Gastroesophageal sphincter (tissue), 4 donors: ENCODE results near the gene NEK1. TPM values are rescaled to one million over a fixed set of nuclear protein-coding genes. Genes with fewer than 3 reads are reported as not detected.
"Not testable (repeated sequence)": the region's sequence is repeated elsewhere in the genome, so short reads cannot be mapped to it uniquely, and the experiment has no call there.

Experiments used
- ATAC-seq: fragments of 150-250 bp; one replicate; pipeline ENCODE4 v1.9.1; 2016; ENCODE audit warnings: mild to moderate bottlenecking, moderate library complexity
- H3K27ac ChIP-seq, 4 donors: fragments of 200-600 bp; sonication (generic) in 3 of 4; 1 replicate in 3 of 4; 2 replicates in 1 of 4; pipeline ENCODE4 v1.5.1; 2016 to 2019
- H3K27me3 ChIP-seq: fragments of 200-600 bp; sonication (generic); one replicate; pipeline ENCODE4 v1.5.1; 2019
- H3K36me3 ChIP-seq, 2 donors: fragments of 200-600 bp; sonication (generic); one replicate each; pipeline ENCODE4 v1.5.1; 2019; ENCODE audit warnings: control low read depth in 1 of 2
- H3K4me1 ChIP-seq, 3 donors: fragments of 200-600 bp; sonication (generic); 1 replicate in 2 of 3; 2 replicates in 1 of 3; pipeline ENCODE4 v1.5.1; 2016 to 2019; ENCODE audit warnings: control low read depth in 2 of 3
- H3K4me3 ChIP-seq, 2 donors: fragments of 200-600 bp; sonication (generic); one replicate each; pipeline ENCODE4 v1.5.1; 2019; ENCODE audit warnings: mild to moderate bottlenecking in 1 of 2, moderate library complexity in 1 of 2
- H3K9me3 ChIP-seq, 3 donors: fragments of 200-600 bp; sonication (generic); one replicate each; pipeline ENCODE4 v1.5.1; 2017 to 2019; ENCODE audit warnings: control low read depth in 2 of 3
- EP300 ChIP-seq: sonication (generic); formaldehyde crosslinking; IDR thresholded peaks from one replicate; pipeline ENCODE4 v1.6.1; 2017; ENCODE audit warnings: antibody characterized with exemption, mild to moderate bottlenecking
- POLR2A ChIP-seq, 2 donors: fragments of 450-650 bp; IDR thresholded peaks; one replicate each; pipeline ENCODE4 v1.6.1; 2017; ENCODE audit warnings: antibody characterized with exemption in 2 of 2, mild to moderate bottlenecking in 2 of 2, moderate library complexity in 1 of 2
- POLR2AphosphoS5 ChIP-seq: sonication (generic); formaldehyde crosslinking; IDR thresholded peaks from one replicate; pipeline ENCODE4 v1.6.1; 2017; ENCODE audit warnings: antibody characterized with exemption
- WGBS, 2 donors: methylation state at CpG; one replicate each; pipeline ENCODE4 v1.1.5; 2018; ENCODE audit warnings: low coverage in 1 of 2; 5-methylcytosine and 5-hydroxymethylcytosine counted together
- total RNA-seq, 4 donors: library from RNA; depleted of rRNA; stranded (reverse); fragments of >200 nt; gene quantifications; one replicate each; pipeline ENCODE4 v1.1.0, GENCODE V29; 2016
- TF ChIP-seq, protein P1 (sequence below), 4 experiments: fragments of 200-600 bp in 2 of 4; fragments of 450-650 bp in 2 of 4; sonication (generic) in 1 of 4; IDR thresholded peaks; one replicate each; pipeline ENCODE4 v1.5.1; 2017 to 2019; ENCODE audit warnings: antibody characterized with exemption in 4 of 4, mild to moderate bottlenecking in 2 of 4, moderate library complexity in 2 of 4

The NEK1 gene
- total RNA-seq, 4 donors from 2014 or later, result 9.1 to 21.4 (median 12.3) TPM

DNA sequence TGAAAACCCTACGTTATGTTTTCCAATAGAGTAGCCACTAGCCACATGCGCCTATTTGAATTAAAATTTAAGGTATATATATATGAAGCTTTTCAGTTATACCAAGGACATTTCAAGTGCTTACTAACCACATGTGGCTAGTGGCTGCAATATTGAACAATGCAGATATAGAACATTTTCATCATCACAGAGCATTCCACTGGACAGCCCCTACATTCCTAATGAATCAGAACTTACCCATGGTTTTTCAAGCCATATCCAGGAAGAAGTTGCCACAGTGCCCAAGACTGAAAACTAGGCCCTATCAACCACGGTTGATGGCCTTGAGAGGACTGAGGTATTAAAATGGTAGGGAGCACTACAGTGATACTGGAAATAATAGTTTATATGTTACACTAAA is 29.7 kb downstream of the NEK1 start:
- no peak for ATAC-seq
- no peak overlapping the region for H3K27ac ChIP-seq
- no peaks in the 10 kb centered on the region for H3K4me1 ChIP-seq
- peaks cover 0 to 63% of the 10 kb centered on the region in 2 donors for H3K36me3 ChIP-seq
- H3K9me3 ChIP-seq, result no peaks in the 10 kb centered on the region
- TF ChIP-seq POLR2A (IDR thresholded peaks at IDR 0.05) (no peak), POLR2AphosphoS5 (no peak), EP300 (no peak)
- TF ChIP-seq, protein P1, sequence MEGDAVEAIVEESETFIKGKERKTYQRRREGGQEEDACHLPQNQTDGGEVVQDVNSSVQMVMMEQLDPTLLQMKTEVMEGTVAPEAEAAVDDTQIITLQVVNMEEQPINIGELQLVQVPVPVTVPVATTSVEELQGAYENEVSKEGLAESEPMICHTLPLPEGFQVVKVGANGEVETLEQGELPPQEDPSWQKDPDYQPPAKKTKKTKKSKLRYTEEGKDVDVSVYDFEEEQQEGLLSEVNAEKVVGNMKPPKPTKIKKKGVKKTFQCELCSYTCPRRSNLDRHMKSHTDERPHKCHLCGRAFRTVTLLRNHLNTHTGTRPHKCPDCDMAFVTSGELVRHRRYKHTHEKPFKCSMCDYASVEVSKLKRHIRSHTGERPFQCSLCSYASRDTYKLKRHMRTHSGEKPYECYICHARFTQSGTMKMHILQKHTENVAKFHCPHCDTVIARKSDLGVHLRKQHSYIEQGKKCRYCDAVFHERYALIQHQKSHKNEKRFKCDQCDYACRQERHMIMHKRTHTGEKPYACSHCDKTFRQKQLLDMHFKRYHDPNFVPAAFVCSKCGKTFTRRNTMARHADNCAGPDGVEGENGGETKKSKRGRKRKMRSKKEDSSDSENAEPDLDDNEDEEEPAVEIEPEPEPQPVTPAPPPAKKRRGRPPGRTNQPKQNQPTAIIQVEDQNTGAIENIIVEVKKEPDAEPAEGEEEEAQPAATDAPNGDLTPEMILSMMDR (IDR thresholded peaks at IDR 0.05), result no peak
- 96 to 100% methylated on average over 3 of the region's 3 CpGs for WGBS, 2 donors
- no peaks in the 10 kb centered on the region for H3K27me3 ChIP-seq
- H3K4me3 ChIP-seq, result no peak overlapping the region

DNA sequence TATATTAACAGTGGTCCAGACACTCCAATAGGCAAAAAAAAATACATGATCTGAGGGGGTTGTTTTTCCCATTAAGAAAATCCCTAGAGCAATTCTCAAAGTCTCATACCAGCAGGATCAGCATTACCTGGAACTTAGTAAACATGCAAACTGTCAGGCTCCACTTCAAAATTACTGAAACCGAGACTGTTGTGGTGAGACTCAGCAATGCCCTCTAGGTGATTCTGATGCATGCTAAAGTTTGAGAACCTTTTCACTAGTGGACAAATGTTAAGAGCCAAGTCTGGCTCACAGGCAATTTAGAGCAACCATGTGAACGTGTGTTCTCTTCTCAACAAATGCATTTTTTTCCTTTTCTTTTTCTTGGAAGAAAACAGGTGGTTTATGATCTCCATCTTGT is 30.2 kb downstream of the NEK1 start:
- ATAC-seq, result no peak
- Histone ChIP-seq H3K9me3 (no peaks in the 10 kb centered on the region), H3K27ac (no peak overlapping the region), H3K36me3 (peaks cover 0 to 63% of the 10 kb centered on the region in 2 donors), H3K4me1 (no peaks in the 10 kb centered on the region), H3K27me3 (no peaks in the 10 kb centered on the region), H3K4me3 (no peak overlapping the region)
- WGBS, 2 donors, result 80 to 89% methylated on average over 2 of the region's 2 CpGs
- TF ChIP-seq POLR2AphosphoS5 (no peak), EP300 (no peak), POLR2A (IDR thresholded peaks at IDR 0.05) (no peak)
- TF ChIP-seq, protein P1 (IDR thresholded peaks at IDR 0.05), result no peak

DNA sequence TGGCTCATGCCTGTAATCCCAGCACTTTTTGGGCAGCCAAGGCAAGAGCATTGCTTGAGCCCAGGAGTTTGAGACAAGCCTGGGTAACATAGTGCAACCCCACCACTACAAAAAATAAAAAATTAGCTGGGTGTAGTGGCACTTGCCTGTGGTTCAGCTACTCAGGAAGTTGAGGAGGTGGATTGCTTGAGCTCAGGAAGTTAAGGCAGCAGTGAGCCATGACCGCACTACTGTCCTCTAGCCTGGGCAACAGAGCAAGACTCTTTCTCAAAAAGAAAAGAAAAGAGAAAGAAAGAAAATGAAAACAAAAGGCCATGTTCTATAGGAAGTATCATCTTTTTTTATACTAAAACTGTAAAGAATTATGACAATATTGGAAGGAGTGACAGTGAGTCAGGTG is 38.5 kb downstream of the NEK1 start:
- Histone ChIP-seq H3K9me3 (no peaks in the 10 kb centered on the region), H3K27me3 (no peaks in the 10 kb centered on the region), H3K27ac (no peak overlapping the region), H3K4me1 (no peaks in the 10 kb centered on the region), H3K36me3 (peaks cover 0 to 48% of the 10 kb centered on the region in 2 donors), H3K4me3 (no peak overlapping the region)
- WGBS, 2 donors, result 91 to 100% methylated on average over 1 of the region's 1 CpG
- TF ChIP-seq EP300 (no peak), POLR2AphosphoS5 (no peak), POLR2A (IDR thresholded peaks at IDR 0.05) (no peak)
- TF ChIP-seq, protein P1 (IDR thresholded peaks at IDR 0.05), result no peak
- no peak for ATAC-seq

DNA sequence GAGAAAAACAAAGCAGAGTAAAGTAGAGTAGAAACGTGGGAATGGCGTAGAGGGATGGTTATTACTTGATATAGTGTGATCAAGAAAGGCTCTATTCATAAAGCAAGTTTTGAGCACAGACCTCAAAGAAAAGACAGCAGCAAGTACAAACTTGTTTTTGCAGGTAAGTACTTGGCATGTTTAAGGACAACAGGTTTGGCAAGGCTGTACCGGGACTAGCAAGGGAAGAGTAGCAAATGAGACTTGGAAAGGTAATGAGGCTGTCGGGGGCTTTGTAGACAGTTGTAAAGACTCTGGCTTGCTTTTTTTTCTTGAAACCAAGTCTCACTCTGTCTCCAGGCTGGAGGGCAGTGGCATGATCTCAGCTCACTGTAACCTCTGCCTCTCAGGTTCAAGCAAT is 40.9 kb downstream of the NEK1 start:
- no peaks in the 10 kb centered on the region for H3K9me3 ChIP-seq
- 94 to 100% methylated on average over 1 to 4 of the region's 4 CpGs for WGBS, 2 donors
- ATAC-seq, result no peak
- no peaks in the 10 kb centered on the region for H3K4me1 ChIP-seq
- no peak overlapping the region for H3K4me3 ChIP-seq
- TF ChIP-seq POLR2A (IDR thresholded peaks at IDR 0.05), result no peak
- TF ChIP-seq, protein P1 (IDR thresholded peaks at IDR 0.05), result no peak
- no peak for TF ChIP-seq POLR2AphosphoS5
- no peak for TF ChIP-seq EP300
- no peak overlapping the region for H3K27ac ChIP-seq
- peaks cover 0 to 40% of the 10 kb centered on the region in 2 donors for H3K36me3 ChIP-seq
- no peaks in the 10 kb centered on the region for H3K27me3 ChIP-seq

DNA sequence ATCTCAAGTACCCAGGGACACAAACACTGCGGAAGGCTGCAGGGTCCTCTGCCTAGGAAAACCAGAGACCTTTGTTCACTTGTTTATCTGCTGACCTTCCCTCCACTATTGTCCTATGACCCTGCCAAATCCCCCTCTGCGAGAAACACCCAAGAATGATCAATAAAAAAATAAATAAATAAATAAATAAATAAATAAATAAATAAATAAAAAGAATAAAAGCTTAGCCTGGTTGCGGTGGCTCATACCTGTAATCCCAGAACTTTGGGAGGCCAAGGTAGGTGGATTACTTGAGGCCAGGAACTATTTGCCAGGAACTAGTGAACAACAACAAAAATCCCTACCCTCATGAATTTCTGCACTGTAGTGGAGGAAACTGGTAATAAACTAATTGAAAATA is 41.4 kb downstream of the NEK1 start:
- not testable (repeated sequence) for H3K27ac ChIP-seq, H3K9me3 ChIP-seq, H3K4me1 ChIP-seq, ATAC-seq, H3K4me3 ChIP-seq, H3K27me3 ChIP-seq
- 100% methylated on average over 1 of the region's 3 CpGs; no CpG with 5 or more reads in 1 of the 2 donors for WGBS, 2 donors
- peaks cover 0 to 36% of the 10 kb centered on the region in 2 donors for H3K36me3 ChIP-seq

DNA sequence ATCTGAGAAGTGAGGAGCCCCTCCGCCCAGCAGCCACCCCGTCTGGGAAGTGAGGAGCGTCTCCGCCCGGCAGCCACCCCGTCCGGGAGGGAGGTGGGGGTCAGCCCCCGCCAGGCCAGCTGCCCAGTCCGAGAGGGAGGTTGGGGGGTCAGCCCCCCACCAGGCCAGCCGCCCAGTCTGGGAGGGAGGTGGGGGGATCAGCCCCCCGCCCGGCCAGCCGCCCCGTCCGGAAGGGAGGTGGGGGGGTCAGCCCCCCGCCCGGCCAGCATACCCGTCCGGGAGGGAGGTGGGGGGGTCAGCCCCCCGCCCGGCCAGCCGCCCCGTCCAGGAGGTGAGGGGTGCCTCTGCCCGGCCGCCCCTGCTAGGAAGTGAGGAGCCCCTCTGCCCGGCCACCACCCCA is 42.1 kb downstream of the NEK1 start:
- not testable (repeated sequence) for H3K4me1 ChIP-seq, ATAC-seq, H3K9me3 ChIP-seq, H3K27me3 ChIP-seq, H3K4me3 ChIP-seq, H3K27ac ChIP-seq
- H3K36me3 ChIP-seq, result peaks cover 0 to 28% of the 10 kb centered on the region in 2 donors
- no CpG with 5 or more reads among the region's 26 CpGs for WGBS, 2 donors

DNA sequence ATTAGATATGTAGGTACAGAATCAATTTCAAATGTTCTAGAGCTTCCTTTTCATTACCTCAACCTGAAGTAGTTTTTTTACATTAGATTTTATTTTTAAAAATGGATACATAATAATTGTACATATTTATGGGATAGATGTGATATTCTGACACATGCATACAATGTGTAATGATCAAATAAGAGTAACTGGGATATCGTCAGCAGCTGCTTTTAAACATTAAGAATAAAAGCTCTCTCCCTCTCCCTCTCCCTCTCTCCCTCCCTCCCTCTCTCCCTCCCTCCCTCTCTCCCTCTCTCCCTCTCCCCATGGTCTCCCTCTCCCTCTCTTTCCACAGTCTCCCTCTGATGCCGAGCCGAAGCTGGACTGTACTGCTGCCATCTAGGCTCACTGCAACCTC is 43.2 kb downstream of the NEK1 start:
- 55 to 100% methylated on average over 1 of the region's 3 CpGs for WGBS, 2 donors

More for the DNA sequence above, 43.2 kb downstream of the NEK1 start:
- H3K4me1 ChIP-seq, H3K4me3 ChIP-seq, H3K27me3 ChIP-seq, ATAC-seq, H3K9me3 ChIP-seq, H3K27ac ChIP-seq: not testable (repeated sequence)
- H3K36me3 ChIP-seq, result peaks cover 0 to 17% of the 10 kb centered on the region in 2 donors
